Panc1 (cell line): ENCODE measurements around the gene SLC37A1. TPM values are rescaled to one million over a fixed set of nuclear protein-coding genes. Genes with fewer than 3 reads are reported as not detected.

ENCODE experiments used
- total RNA-seq: library from RNA; stranded (reverse); gene quantifications from one replicate; pipeline ENCODE4 v1.2.1, GENCODE V29; 2021; ENCODE audit not compliant: unreplicated experiment

SLC37A1 gene
- total RNA-seq, 1 experiment from 2014 or later = 7.7 TPM

Other genes with a start within 250 kb of the SLC37A1 start
- gene TFF3, start 198.4 kb upstream of the SLC37A1 start, total RNA-seq = 8.9 TPM
- 1.1 TPM for gene TFF2, start 162.9 kb upstream of the SLC37A1 start, total RNA-seq
- gene TFF1, start 147.3 kb upstream of the SLC37A1 start, total RNA-seq = 0.36 TPM
- not detected for gene TMPRSS3, start 117.8 kb upstream of the SLC37A1 start, total RNA-seq
- 0.33 TPM for gene UBASH3A, start 110.0 kb upstream of the SLC37A1 start, total RNA-seq
- 0.46 TPM for gene RSPH1, start 17.6 kb upstream of the SLC37A1 start, total RNA-seq
- 0.72 TPM for gene PDE9A, start 139.8 kb downstream of the SLC37A1 start, total RNA-seq